HepG2 (cell line): ENCODE measurements around the gene MAPK9. TPM values are rescaled to one million over a fixed set of nuclear protein-coding genes. Genes with fewer than 3 reads are reported as not detected.

Experiments
- ATAC-seq: fragments of 200-7000 bp; cut with Tn5 transposase; 3 replicates; pipeline ENCODE4 v1.9.1; 2020; ENCODE audit warnings: mild to moderate bottlenecking, moderate library complexity
- BruUV-seq: library from RNA; stranded (reverse); fragments of 400-500 nt; replicated peaks from 2 replicates; lab custom pipeline; 2021; lab: Mats Ljungman, UMichigan
- CTCF ChIA-PET: fragments of 300-600 bp; formaldehyde crosslinking; extraction: SDS; loops from one replicate; lab custom pipeline; 2021; ENCODE audit warnings: low total read pairs, inconsistent platforms, low intra/inter-chr PET ratio; lab: Yijun Ruan, JAX
- POLR2A ChIA-PET: fragments of 350-600 bp; sonication (Branson Sonifier 250); formaldehyde crosslinking; loops from one replicate; lab custom pipeline; 2020; ENCODE audit warnings: antibody characterized with exemption, inconsistent platforms; lab: Yijun Ruan, JAX
- DNase-seq: peaks from one replicate; pipeline ENCODE4 v3.0.0-alpha.2; 2015; ENCODE audit warnings: low spot score
- FAIRE-seq: peaks from 3 replicates; lab custom pipeline; 2011; peaks lifted over from hg19 to GRCh38; lab: Jason Lieb, UNC
- H2AFZ ChIP-seq: one replicate; pipeline ENCODE4 v1.6.1; 2011; ENCODE audit warnings: low read length, inconsistent platforms
- H3K27ac ChIP-seq: fragments of 300-600 bp; 3 replicates; pipeline ENCODE4 v1.8.0; 2011; ENCODE audit warnings: mixed run types, mild to moderate bottlenecking, mixed read lengths, low read length, inconsistent platforms; ENCODE audit not compliant: insufficient read depth; ENCODE audit errors: extremely low read length
- H3K27me3 ChIP-seq, 2 experiments: fragments of 200-600 bp in 1 of 2; 2 replicates in 1 of 2; 3 replicates in 1 of 2; pipeline versions ENCODE4 v1.6.0 to v1.8.0; 2011; ENCODE audit warnings: low read length in 2 of 2, mild to moderate bottlenecking in 2 of 2, moderate library complexity in 2 of 2, inconsistent platforms in 1 of 2; ENCODE audit not compliant: insufficient read depth in 2 of 2, control insufficient read depth in 1 of 2
- H3K36me3 ChIP-seq, 2 experiments: fragments of 200-600 bp in 1 of 2; replicated peaks in 1 of 2; 2 replicates in 1 of 2; 3 replicates in 1 of 2; pipeline versions ENCODE4 v1.5.1 to v1.8.0; 2011; ENCODE audit warnings: low read length in 2 of 2, inconsistent platforms in 1 of 2; ENCODE audit not compliant: insufficient read depth in 2 of 2, control insufficient read depth in 1 of 2
- H3K4me1 ChIP-seq: 2 replicates; pipeline ENCODE4 v1.5.1; 2012; ENCODE audit warnings: low read length, inconsistent platforms; ENCODE audit not compliant: insufficient read depth
- H3K4me2 ChIP-seq: 2 replicates; pipeline ENCODE4 v1.6.0; 2011; ENCODE audit warnings: low read depth, low read length, inconsistent platforms
- H3K4me3 ChIP-seq, 3 experiments: fragments of 200-600 bp in 1 of 3; sonication (generic), shearing (Covaris generic) in 1 of 3; replicated peaks in 1 of 3; 2 replicates each; pipeline ENCODE4 v1.5.1; 2011 to 2016; ENCODE audit warnings: low read length in 3 of 3, inconsistent platforms in 2 of 3, low read depth in 2 of 3, mild to moderate bottlenecking in 2 of 3, control low read depth in 1 of 3, mixed read lengths in 1 of 3; ENCODE audit not compliant: insufficient read depth in 1 of 3
- H3K79me2 ChIP-seq: one replicate; pipeline ENCODE4 v1.6.1; 2011; ENCODE audit warnings: low read length, inconsistent platforms; ENCODE audit not compliant: insufficient read depth
- H3K9ac ChIP-seq: 2 replicates; pipeline ENCODE4 v1.6.0; 2011; ENCODE audit warnings: mild to moderate bottlenecking, low read depth, low read length, inconsistent platforms; ENCODE audit not compliant: insufficient read depth
- H3K9me3 ChIP-seq: 2 replicates; pipeline ENCODE4 v1.5.1; 2012; ENCODE audit warnings: mild to moderate bottlenecking, low read length
- H4K20me1 ChIP-seq: 2 replicates; pipeline ENCODE4 v1.6.0; 2011; ENCODE audit warnings: inconsistent platforms, mild to moderate bottlenecking, low read length, moderate library complexity; ENCODE audit not compliant: insufficient read depth
- HNF4A ChIP-seq: sonication (generic); formaldehyde crosslinking; IDR thresholded peaks from 2 replicates; pipeline ENCODE4 v1.4.0; 2020; ENCODE audit warnings: missing genetic modification reagents
- HNRNPH1 ChIP-seq: fragments of 200-400 bp; formaldehyde crosslinking; optimal IDR thresholded peaks from 2 replicates; pipeline ENCODE3; 2017; ENCODE audit warnings: mild to moderate bottlenecking, low read depth, low read length
- KDM6A ChIP-seq: IDR thresholded peaks from 2 replicates; pipeline ENCODE4 v1.6.1; 2016; ENCODE audit warnings: low read depth
- PRDM15 ChIP-seq: sonication (generic); formaldehyde crosslinking; IDR thresholded peaks from 2 replicates; pipeline ENCODE4 v1.4.0; 2020; ENCODE audit warnings: missing genetic modification reagents
- SALL2 ChIP-seq: sonication (generic); formaldehyde crosslinking; IDR thresholded peaks from 2 replicates; pipeline ENCODE4 v1.8.1; 2023; ENCODE audit warnings: mild to moderate bottlenecking, missing genetic modification reagents, inconsistent platforms
- ZNF574 ChIP-seq: sonication (generic); formaldehyde crosslinking; IDR thresholded peaks from 2 replicates; pipeline ENCODE4 v1.4.0; 2020; ENCODE audit warnings: missing genetic modification reagents
- ZNF614 ChIP-seq: IDR thresholded peaks from 2 replicates; pipeline ENCODE4 v1.6.1; 2018; ENCODE audit warnings: missing biosample characterization, missing genetic modification reagents, inconsistent platforms, borderline replicate concordance
- ZNF710 ChIP-seq: sonication (generic); formaldehyde crosslinking; IDR thresholded peaks from 2 replicates; pipeline ENCODE4 v1.5.0; 2020; ENCODE audit warnings: mild to moderate bottlenecking, missing genetic modification reagents, borderline replicate concordance
- ZNF777 ChIP-seq: sonication (generic); formaldehyde crosslinking; IDR thresholded peaks from 2 replicates; pipeline ENCODE4 v1.4.0; 2020; ENCODE audit warnings: missing genetic modification reagents
- ZNF790 ChIP-seq: sonication (generic); formaldehyde crosslinking; IDR thresholded peaks from 2 replicates; pipeline ENCODE4 v1.8.0; 2022; ENCODE audit warnings: missing genetic modification reagents, mild to moderate bottlenecking, borderline replicate concordance
- WGBS: methylation state at CpG from one replicate; pipeline ENCODE4 v1.1.6; 2017; ENCODE audit warnings: low lambda C conversion rate; 5-methylcytosine and 5-hydroxymethylcytosine counted together
- in situ Hi-C: cut with HindIII; loops from 2 replicates; pipeline ENCODE4 v1.10.0; 2017; ENCODE audit warnings: low pct_unique_long_range_greater_than_20kb; ENCODE audit not compliant: extremely low pct_ligation_motif_present
- intact Hi-C: fragments of 100-400 bp; cut with micrococcal nuclease; formaldehyde crosslinking; loops from one replicate; pipeline ENCODE4 v1.10.0; 2022; ENCODE audit not compliant: unreplicated experiment
- polyA plus RNA-seq, 8 experiments: library from polyadenylated mRNA; depleted of rRNA in 3 of 8; stranded (reverse) in 7 of 8; unstranded in 1 of 8; fragments of >200 nt; fragmentation: Illumina TruSeq in 4 of 8; extraction: Trizol in 4 of 8; gene quantifications; 2 replicates each; pipeline versions ENCODE4 v1.2.1 to v1.2.3, GENCODE V29; 2011 to 2016; ENCODE audit warnings: low read depth in 4 of 8, missing spikeins in 1 of 8, mixed read lengths in 1 of 8; ENCODE audit not compliant: insufficient read depth in 1 of 8
- total RNA-seq, 5 experiments: library from RNA; depleted of rRNA; stranded (reverse); fragments of >200 nt; fragmentation: Illumina TruSeq; extraction: Trizol; gene quantifications; 2 replicates each; pipeline ENCODE4 v1.2.3, GENCODE V29; 2016; ENCODE audit warnings: low read depth in 1 of 5
- TF ChIP-seq, protein P1 (sequence below): sonication (generic); formaldehyde crosslinking; IDR thresholded peaks from 2 replicates; pipeline ENCODE4 v1.4.0; 2020; ENCODE audit warnings: missing genetic modification reagents, mild to moderate bottlenecking, borderline replicate concordance

Gene MAPK9
- total and polyA plus RNA-seq, 2 of the 13 experiments (the other 11 are each of a cell fraction or from before 2014, with no cell fraction given): 30.1 to 56.1 TPM

- TF ChIP-seq HNF4A (CRISPR knock-in tag) (no peak), HNRNPH1 (no peak), ZNF614 (CRISPR knock-in tag) (no peak), ZNF790 (CRISPR knock-in tag) (no peak), ZNF777 (CRISPR knock-in tag) (no peak), ZNF574 (no peak), PRDM15 (CRISPR knock-in tag) (no peak)
These were observed 40.2 kb upstream of the MAPK9 start (continued) for GRCh38 chr5:180332051-180332517.

GRCh38 chr5:180331647-180331950 lies 39.7 kb upstream of the MAPK9 start:
- Histone ChIP-seq H3K27ac (no peak overlapping the region), H3K27me3 (peaks cover 4 to 37% of the 10 kb centered on the region in 2 experiments; a peak in 4 of 5 replicates), H3K9me3 (no peaks in the 10 kb centered on the region), H4K20me1 (no peaks in the 10 kb centered on the region), H3K4me3 (no peak overlapping the region), H3K36me3 (no peaks in the 10 kb centered on the region), H3K9ac (no peak overlapping the region), H3K4me1 (0 out of 2 replicates have a peak, but pooled peaks cover 8% of the 10 kb centered on the region), H3K4me2 (no peak overlapping the region), H3K79me2 (no peaks in the 10 kb centered on the region), H2AFZ (no peak overlapping the region)
- no peak for FAIRE-seq
- DNase-seq: no peak
- ChIA-PET CTCF (no interaction called here), POLR2A (no interaction called here)
- no peak for ATAC-seq
- in situ Hi-C loops (no loop called here), intact Hi-C loops (no loop called here)
- WGBS: 30% methylated on average over 7 of the region's 7 CpGs
- BruUV-seq: no TSS peak
- TF ChIP-seq, protein P1, sequence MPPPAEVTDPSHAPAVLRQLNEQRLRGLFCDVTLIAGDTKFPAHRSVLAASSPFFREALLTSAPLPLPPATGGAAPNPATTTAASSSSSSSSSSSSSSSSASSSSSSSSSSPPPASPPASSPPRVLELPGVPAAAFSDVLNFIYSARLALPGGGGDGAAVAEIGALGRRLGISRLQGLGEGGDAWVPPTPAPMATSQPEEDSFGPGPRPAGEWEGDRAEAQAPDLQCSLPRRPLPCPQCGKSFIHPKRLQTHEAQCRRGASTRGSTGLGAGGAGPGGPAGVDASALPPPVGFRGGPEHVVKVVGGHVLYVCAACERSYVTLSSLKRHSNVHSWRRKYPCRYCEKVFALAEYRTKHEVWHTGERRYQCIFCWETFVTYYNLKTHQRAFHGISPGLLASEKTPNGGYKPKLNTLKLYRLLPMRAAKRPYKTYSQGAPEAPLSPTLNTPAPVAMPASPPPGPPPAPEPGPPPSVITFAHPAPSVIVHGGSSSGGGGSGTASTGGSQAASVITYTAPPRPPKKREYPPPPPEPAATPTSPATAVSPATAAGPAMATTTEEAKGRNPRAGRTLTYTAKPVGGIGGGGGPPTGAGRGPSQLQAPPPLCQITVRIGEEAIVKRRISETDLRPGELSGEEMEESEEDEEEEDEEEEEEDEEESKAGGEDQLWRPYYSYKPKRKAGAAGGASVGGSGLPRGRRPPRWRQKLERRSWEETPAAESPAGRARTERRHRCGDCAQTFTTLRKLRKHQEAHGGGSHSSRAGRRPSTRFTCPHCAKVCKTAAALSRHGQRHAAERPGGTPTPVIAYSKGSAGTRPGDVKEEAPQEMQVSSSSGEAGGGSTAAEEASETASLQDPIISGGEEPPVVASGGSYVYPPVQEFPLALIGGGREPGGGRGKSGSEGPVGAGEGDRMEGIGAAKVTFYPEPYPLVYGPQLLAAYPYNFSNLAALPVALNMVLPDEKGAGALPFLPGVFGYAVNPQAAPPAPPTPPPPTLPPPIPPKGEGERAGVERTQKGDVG (CRISPR knock-in tag): no peak
- TF ChIP-seq ZNF710 (CRISPR knock-in tag) (no peak), KDM6A (no peak), SALL2 (CRISPR knock-in tag) (no peak)
